GM12874 (cell line): ENCODE data around the gene AKAP8L.

Experiments
- CTCF ChIP-seq: IDR thresholded peaks from 2 replicates; pipeline ENCODE4 v1.5.1; 2011; ENCODE audit warnings: low read depth, mild to moderate bottlenecking, control low read depth, low read length, moderate library complexity; ENCODE audit not compliant: insufficient read depth

AKAP8L gene

DNA sequence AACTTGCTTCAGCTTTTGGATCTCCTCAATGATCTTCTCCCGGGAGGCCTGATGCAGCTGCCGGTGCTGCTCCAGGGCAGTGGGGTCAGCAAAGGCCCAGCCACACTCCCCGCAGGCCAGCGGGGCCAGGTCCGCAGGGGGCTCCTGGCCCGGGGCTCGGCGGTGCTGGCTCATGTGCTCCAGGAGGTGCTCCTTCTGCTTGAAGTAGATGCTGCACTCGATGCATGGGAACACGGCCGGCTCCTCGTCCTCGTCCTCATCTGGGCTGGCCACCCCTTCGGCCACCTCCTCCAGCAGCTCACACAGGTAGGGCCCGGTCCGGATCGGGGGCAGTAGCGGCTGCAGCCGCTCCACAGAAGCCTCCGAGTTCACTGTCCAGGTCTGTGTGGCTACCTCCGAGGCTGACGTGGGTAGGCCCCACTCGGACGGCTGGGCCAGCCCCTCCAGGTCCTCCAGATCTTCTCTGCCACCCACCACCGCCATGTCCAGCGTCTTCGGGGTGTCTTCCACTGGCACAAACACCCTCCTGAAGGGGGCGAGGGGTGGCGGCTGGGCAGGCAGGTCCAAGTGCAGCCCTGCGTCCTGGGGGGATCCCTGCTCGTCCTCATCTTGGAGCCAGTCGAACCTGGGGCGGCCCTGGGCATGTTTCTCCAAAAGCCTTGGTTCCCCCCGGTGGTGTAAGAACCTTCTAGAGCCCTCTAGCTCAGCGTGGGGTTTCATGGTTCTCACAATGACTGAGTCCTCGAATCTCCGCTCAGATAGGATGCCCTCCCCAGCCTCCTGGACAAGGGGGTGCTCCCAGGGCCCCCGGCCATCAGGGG lies 21.2 kb upstream of the AKAP8L start:
- no peak for TF ChIP-seq CTCF

GRCh38 chr19:15439078-15439799 lies 20.5 kb upstream of the AKAP8L start:
- no peak for TF ChIP-seq CTCF

DNA sequence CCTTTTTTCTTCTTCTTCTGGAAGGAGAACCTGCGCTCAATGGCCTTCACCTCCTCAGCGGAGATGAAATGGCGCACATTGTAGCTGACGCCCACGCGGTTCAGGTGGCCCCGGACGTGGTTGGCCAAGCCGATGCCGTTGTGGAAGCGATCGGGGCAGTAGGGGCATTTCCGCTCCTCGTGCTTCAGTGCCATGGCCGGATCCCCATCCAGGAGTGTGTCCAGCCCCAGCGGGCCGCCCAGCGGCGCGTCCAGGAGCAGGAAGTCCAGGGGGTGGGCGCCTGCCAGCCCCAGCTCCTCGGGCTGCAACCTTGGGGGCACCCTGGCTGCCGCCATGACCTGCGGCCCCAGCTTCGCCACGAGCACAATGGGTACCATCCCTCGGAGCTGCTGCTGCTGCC lies 19.8 kb upstream of the AKAP8L start:
- TF ChIP-seq CTCF = no peak

DNA sequence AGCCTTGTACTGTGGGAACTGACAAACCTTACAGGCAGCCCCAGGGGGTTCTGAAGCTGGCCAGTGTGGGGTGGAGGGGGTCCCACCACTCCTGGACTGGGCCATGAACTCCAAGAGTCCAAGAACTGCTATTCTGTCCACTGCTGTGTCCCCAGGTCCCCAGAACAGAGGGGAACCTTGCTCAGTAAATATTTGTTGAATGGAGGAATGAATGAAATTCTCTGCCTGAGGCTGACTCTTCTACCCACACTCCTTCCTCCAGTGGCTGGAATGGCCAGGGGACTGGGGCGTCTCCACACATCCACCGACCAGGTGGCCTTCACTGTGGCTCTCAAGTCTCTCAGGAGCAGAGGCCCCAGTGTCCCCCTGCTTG lies 19.3 kb upstream of the AKAP8L start:
- TF ChIP-seq CTCF = no peak

- TF ChIP-seq CTCF = no peak
Measured at GRCh38 chr19:15437355-15438123, 18.8 kb upstream of the AKAP8L start.

GRCh38 chr19:15436826-15437110 lies 18.0 kb upstream of the AKAP8L start:
- no peak for TF ChIP-seq CTCF
